Head of caudate nucleus (tissue), 42 donors: ENCODE measurements around the gene ZNF594.
"Not testable (repeated sequence)": the region's sequence is repeated elsewhere in the genome, so short reads cannot be mapped to it uniquely, and the experiment has no call there.

ENCODE experiments used
- DNase-seq, 42 donors: peaks; one replicate each; pipeline versions ENCODE4 v3.0.0 to v3.0.0-alpha.2; 2020 to 2021; ENCODE audit warnings: mixed read lengths in 7 of 42
- intact Hi-C: fragments of 100-400 bp; cut with DNase I; formaldehyde crosslinking; loops from one replicate; pipeline ENCODE4 v1.15.0; 2022

Gene ZNF594

DNA sequence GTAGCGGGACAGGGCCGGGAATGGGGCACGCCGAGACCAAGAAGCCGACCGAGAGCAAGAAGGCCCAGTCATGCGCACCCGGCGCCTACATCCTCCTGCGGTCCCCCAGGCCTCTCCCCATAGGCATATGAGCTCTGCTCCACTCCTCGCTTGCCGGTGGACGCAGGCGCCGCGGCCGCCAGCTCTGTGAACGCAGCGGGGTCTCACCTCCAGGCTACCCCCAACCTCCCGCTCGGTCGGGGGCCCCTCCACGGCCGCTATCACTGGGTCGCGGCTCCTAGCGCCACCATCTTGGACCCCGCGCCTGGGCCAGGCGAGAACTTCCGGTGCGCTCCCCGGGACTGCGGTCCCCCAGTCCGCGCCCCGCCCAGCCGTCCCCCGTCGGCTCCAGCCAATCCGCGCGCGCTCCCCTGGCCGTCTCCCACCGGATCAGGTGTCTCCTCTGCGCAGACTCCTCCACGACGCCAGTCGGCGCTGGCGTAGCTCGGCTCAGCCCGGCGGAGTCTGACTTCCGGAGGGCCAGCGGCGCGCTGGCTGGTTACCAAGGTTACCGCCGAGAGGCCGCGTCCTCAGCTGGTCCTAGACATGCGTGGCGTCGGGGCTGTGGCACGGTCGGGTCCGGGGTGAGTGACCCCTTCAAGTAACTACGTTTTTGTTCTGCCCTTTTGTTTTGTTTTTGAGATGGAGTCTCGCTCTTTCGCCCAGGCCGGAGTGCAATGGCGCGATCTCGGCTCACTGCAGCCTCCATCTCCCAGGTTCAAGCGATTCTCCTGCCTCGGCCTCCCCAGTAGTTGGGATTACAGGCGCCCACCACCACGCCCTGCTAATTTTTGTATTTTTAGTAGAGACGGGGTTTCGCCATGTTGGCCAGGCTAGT lies at the start of gene ZNF594:
ZNF594 (minus strand) TSS at position 328 of the 877 bp plus-strand sequence. CDS start 7,612 bp downstream, outside the sequence.
- DNase-seq: peak; percentile 89 to 99 (median 96)
- intact Hi-C loops: loop anchor here (10.0 kb wide), 1 partner anchor 117 kb away; the partner anchor contains the start of gene ZFP3

DNA sequence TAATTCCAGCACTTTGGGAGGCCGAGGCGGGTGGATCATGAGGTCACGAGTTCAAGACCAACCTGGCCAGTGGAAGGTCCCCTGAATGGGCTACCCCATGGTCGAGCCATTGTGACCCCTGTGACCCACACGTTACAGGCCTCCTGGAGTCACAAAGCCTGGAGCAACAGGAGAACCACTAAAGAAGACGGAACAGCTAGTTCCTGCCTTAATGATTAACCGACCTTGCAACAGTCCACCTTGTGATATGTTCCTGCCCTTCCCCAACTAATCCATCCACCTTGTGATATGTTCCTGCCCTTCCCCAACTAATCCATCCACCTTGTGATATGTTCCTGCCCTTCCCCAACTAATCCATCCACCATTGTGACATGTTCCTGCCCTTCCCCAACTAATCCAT lies 48.1 kb upstream of the ZNF594 start:
- intact Hi-C loops, DNase-seq: not testable (repeated sequence)

DNA sequence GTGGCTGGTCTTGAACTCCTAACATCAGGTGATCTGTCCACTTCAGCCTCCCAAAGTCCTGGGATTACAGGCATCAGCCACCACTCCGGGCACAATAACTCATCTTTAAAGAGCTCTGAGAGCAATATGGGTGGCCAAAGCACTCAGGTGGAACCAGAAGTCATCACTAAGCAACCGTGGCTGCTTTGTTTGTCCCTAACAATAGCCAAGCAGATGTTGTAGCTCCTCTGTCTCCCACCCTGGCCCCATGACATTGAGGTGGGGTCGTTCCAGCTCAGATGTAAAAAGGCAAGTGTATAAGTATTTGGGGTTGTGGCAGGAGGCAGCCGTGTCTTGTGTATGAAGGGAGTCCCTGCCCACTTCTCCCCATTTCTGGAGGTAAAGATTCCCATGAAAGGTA lies 46.7 kb upstream of the ZNF594 start:
- intact Hi-C loops: no loop called here
- DNase-seq: no peak

DNA sequence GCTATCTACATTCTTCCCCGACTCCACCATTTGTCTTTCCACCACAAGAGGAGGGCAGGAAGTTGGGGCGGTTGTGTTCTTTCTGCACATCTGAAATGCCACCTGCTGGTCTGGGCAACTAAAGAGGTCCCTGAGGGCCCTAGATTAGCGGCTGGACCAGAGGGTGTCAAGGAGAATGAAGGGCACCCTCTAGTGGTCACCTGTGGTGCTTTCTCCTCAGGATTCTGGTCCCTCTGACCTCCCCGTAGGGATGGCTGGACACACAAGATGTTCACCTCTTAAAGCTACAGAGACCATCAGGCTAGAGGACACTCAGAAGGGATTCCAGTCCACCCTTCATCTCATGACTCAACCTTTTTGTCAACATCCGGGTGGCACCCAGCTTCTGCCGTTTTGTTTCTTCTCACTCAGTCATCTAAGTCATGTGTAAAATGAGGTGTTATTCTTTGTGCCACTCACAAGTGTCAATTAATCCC lies 45.9 kb upstream of the ZNF594 start:
- DNase-seq: peak in 29 of 42 donors; percentile 6 to 73 (median 31)
- intact Hi-C loops: no loop called here

DNA sequence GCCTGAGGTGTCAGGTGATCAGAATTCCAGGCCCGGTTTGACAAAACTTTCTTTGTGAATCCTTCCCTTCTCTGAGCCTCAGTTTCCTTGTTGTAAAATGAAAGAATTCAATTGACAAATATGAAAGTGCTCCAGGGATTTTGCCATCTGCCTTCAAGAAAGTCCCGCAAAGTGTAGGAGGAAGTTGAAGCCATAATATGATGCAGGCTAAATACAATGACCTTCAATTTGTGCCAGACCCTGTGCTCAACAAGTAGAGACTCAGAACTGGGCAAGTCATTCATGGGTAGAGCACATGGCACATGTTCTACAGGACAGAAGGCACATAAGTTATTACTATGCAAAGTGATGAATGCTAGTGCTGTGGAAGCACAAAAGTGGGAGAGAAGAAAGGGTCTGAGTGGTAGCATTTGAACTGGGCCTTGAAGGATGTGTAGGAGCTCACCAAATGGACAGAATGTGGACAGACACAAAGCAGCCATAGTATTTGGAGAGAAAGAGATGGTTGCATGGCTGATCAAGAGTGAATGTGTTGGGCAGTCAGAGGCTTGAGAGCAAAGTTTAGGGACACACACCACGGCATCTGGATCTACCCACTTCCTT lies 45.4 kb upstream of the ZNF594 start:
- intact Hi-C loops: no loop called here

DNA sequence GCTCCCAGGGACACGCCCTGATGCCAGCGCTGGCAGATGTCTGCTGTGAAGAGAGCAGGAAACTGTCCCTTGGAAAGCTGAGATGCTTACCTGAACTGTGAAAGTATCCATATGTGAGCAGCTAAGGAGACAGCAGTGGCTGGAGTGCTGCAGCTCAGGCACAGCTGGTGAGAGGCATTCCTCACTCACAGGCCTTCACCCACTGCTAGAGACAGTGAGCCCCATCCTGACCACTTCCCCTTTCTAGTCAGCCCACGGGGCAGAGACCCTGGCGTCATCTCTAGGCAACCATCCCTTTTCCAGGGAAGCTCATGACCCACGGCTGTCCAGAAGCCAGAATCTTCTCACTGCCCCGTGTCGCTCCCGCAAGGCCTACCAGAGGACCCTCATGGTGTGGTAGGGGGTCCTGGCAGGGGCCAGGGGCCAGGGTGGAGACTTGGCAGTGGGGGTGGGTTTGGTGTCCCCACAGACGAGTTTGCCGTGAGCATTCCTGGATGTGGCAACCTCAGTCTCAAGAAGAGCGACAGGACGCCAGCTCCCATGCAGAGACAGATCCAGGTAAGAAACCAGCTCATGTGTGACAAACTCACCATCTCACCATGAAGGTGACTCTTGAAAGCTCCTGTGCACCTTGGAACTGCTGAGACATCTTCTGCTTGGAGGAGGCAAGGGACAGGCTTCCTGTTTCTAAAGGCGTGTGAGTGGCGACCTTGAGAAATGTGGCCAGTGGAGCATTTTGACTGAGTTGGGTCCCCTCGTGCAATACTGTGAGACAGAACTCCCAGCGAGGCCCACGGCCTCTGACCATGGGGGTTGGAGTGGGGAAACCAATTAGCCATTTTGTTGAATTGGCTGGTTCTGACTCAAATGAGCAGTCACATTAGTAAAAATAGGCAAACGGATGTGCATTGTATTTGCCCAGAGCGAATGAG lies 43.2 kb upstream of the ZNF594 start, which contains the start of gene SCIMP:
SCIMP (minus strand) TSS at position 216 of the 932 bp plus-strand sequence; CDS start at position 111, 105 bp downstream.
- DNase-seq: peak in 37 of 42 donors; percentile 13 to 66 (median 35)
- intact Hi-C loops: no loop called here

More for the DNA sequence above, 45.4 kb upstream of the ZNF594 start:
- DNase-seq: no peak

DNA sequence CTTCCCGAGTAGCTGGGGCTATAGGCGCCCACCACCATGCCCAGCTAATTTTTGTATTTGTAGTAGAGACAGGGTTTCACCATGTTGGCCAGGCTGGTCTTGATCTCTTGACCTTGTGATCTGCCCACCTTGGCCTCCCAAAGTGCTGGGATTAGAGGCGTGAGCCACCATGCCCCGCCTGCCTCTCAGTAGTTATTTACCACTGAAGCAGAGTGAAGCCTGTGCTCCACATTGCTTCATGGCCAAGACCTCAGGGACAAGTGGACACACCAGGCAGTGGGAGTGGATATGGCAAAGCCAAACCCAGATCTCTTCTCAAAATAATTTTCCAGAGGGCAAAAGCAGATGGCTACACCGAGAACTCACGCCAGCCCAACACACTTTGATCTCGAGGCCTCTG lies 41.8 kb upstream of the ZNF594 start:
- intact Hi-C loops, DNase-seq: not testable (repeated sequence)

DNA sequence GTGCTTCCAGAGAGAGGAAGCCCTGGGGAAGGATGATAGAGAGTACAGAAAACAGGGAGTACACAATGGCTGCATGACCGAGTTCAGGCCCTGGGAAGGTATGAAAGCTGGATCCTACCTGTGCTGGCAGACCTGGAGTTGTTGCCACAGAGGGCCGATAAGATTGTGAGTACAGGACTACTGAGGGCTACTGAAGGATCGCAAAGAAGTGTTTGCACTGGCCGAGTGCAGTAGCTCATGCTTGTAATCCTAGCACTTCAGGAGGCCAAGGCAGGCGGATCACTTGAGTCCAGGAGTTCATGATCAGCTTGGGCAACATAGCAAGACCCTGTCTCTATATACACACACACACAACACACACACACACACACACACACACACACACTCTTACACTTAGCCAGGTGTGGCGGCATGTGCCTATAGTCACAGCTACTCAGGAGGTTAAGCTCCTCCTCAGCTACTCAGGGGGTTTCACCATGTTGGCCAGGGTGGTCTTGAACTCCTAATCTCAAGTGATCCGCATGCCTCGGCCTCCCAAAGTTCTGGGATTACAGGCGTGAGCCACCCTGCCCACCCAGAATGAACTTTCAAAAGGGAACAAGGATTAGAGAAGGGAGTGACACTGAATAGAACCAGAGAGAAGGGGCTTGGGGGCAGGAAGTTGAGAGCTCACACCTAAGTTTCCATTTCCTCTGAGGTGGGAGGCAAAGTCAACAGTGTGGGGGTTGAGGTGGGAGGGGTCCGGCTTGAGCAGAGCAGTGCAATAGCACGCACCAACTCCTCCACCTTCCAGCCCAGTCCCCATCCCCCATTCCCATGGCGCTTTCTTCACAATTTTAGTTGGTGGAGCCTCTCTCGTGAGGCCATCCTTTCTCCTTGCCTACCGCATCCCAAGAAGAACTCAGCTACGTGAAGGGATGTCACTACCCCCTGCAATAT lies 35.5 kb upstream of the ZNF594 start:
- intact Hi-C loops: no loop called here
- no peak for DNase-seq

DNA sequence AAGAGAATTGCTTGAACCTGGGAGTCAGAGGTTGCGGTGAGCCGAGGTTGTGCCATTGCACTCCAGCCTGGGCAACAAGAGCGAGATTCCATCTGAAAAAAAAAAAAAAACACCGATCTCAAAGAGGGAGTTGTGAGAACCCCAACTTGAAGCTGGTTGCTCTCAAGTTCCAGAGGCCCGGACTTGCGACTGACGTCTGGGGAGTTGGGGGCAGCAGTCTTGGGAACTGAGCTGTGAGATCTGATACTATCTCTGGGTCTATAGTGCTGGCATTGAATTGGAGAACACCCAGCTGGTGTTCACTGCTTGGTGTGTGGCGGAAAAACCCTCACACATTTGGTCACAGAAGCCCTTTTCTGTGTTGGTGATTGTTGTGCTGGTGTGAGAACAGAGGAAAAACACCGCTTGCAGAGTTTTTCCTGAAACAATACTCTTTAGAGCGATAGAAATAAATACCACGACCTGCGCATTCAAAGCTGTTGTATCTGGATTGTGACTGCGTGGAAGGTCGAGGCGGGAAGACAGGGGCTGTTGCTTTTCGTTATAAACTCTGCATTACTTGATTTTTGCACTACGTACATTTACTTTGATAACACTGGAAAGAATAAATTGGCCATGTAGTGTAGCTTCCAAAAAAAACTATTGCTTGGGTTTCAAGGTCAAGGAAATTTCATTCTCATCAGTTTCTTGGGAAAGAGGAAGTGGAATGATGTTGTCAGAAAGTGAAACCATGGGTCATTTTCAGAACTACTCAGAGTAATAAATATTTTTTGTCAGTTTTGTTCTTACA lies 34.2 kb upstream of the ZNF594 start:
- intact Hi-C loops: no loop called here
- DNase-seq: no peak

DNA sequence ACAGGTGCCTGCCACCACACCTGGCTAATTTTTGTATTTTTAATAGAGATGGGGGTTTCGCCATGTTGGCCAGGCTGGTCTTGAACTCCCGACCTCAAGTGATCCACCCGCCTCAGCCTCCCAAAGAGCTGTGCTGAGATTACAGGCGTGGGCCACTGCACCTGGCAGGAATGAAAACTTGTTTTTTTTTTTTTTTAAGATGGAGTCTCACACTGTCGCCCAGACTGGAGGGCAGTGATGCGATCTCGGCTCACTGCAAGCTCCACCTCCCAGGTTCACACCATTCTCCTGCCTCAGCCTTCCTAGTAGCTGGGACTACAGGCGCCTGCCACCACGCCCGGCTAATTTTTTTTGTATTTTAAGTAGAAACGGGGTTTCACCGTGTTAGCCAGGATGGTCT lies 30.2 kb upstream of the ZNF594 start:
- DNase-seq, intact Hi-C loops: not testable (repeated sequence)

DNA sequence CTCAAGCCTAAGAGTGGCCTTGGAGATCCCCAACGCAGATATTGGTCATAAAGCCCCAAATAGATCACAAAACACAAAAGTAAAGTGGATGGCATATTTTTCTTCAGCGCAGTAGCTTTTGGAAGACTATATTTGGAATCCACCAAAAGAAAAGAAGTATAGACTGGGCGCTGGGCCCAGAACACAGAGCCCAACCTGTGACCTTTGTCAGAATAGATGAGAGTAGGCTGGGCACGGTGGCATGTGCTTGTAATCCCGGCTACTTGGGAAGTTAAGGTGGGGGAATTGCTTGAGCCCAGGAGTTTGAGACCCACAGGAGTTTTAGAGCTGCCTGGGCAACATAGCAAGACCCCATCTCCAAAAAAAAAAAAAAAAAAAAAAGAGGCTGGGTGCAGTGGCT lies 28.4 kb upstream of the ZNF594 start:
- DNase-seq: no peak
- intact Hi-C loops: no loop called here

DNA sequence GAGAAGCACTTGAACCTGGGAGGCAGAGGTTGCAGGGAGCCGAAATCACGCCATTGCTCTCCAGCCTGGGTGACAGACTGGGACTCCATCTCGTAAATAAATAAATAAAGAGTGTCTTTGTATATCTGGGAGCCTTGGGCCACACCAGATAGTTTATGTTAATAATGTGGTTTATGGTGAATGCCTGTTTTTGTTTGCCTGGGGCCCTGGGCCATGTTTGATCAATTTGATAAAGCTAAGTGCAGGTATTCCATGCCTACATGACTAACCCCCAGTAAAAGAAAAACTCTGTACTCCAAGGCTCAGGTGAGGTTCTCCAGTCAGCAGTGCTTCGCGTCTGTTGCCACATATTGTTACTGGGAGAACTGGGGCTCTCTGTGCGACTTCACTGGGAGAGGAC lies 27.9 kb upstream of the ZNF594 start:
- DNase-seq: no peak

DNA sequence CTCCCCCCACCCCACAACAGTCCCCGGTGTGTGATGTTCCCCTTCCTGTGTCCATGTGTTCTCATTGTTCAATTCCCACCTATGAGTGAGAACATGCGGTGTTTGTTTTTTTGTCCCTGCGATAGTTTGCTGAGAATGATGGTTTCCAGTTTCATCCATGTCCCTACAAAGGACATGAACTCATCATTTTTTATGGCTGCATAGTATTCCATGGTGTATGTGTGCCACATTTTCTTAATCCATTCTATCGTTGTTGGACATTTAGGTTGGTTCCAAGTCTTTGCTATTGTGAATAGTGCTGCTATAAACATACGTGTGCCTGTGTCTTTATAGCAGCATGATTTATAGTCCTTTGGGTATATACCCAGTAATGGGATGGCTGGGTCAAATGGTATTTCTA lies 25.9 kb upstream of the ZNF594 start:
- intact Hi-C loops, DNase-seq: not testable (repeated sequence)

More for the DNA sequence above, 27.9 kb upstream of the ZNF594 start:
- intact Hi-C loops: no loop called here

DNA sequence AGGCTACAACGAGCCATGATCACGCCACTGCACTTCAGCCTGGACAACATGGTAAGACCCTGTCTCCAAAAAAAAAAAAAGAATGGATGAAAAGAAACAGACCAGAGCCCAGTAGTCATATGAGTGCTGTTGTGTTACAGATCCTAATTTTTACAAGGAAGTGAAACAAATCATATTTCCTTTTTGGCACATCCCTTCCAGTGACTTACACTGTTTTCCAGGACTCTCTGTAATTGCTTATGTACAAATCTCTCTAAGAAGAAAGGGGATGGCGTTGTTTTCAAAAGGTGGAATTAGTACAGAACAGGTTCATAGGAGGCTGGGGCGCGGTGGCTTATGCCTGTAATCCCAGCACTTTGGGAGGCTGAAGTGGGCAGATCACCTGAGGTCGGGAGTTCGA lies 19.8 kb upstream of the ZNF594 start:
- intact Hi-C loops: no loop called here
- no peak for DNase-seq

DNA sequence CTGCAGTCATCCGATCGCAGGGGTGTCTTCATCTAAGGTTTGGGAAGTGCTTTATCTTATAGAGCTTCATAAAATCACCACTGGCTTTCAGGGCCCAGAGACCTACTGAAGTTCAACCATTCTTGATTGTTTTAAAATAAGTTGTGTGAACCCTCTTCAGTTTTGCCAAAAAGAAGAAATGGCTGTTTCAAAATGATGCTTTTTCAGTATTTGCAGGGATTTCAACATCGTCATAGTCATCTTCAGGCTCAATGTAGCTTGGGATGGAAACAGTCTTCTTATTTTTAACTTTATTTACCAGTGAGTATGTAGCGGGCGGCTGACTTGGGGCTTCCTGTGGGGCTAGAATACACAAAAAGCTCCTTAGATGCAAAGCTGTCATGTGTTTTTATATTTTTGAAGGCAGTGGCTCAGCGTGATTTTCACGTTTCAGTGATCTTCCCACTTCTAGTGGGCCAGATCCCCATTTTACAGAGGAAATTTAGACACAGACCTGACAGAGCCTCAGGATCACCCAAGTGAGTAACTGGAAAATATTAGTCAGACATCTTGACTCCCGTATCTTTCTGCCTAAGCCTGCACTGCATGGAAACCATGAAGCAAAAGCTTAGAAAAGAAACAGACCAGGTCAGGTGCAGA lies 19.1 kb upstream of the ZNF594 start:
- intact Hi-C loops: no loop called here
- DNase-seq: no peak

DNA sequence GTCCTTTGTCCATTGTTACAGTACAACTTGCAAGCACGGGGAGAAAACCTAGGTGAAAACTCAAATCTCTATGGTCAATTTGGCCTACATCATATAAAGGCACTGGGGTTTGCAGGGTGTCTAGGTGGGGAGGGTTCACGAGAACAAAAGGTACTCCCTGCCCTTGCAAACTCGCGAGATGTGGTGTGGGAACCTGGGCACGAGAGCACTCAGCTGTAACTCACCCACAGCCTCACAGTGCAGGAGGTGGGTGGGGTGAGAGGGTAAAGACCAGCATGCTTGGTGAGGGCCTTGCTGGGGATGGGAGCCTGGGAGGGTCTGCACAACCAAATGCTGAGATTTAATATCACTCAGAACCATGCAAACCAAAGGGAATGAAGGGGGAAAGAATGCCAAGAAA lies 18.4 kb upstream of the ZNF594 start:
- intact Hi-C loops: no loop called here
- DNase-seq: no peak

DNA sequence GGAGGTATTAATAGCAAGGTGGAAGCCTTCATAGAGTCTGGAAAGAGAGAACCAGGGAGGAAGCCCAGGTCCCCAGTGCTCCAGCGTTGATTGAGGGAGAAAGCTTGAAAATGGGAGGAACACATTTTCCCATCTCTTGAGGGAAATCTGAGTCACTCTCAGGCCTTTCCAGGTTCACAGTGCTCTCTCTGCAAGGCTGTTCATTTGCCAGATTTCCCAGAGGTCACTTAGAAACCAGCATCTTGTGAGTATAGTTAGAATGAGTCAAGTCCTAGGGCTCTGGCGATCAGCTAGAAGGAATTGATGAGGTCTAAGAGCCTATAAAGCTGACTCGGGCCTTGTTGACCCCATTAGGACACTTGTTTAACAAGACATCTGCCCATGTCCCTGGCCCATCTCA lies 17.7 kb upstream of the ZNF594 start:
- intact Hi-C loops: no loop called here
- no peak for DNase-seq
